Right ventricle myocardium inferior (tissue), 1 donor: ENCODE results near the gene QSER1. TPM values are rescaled to one million over a fixed set of nuclear protein-coding genes. Genes with fewer than 3 reads are reported as not detected.
"Not testable (repeated sequence)": the region's sequence is repeated elsewhere in the genome, so short reads cannot be mapped to it uniquely, and the experiment has no call there.

Source experiments
- ATAC-seq: fragments of 200-7000 bp; cut with Tn5 transposase; one replicate; pipeline ENCODE4 v1.9.1; 2020; ENCODE audit warnings: mild to moderate bottlenecking, moderate library complexity
- DNase-seq: peaks from one replicate; pipeline ENCODE4 v3.0.0; 2021; ENCODE audit errors: missing footprints
- intact Hi-C: fragments of 100-400 bp; cut with DNase I; formaldehyde crosslinking; loops from one replicate; pipeline ENCODE4 v1.11.0; 2022
- total RNA-seq: library from RNA; stranded (reverse); fragmentation: NEBNext Ultra II Directional; extraction: Animal tissue kit (Norgen Biotek cat#: 25700); gene quantifications from one replicate; pipeline ENCODE4 v1.2.1, GENCODE V29; 2021
- donor health status: DM: no; HTN: yes; CAD: no; lungs with severe emphysema.

QSER1 gene
- total RNA-seq, 1 donor from 2014 or later: 14.9 TPM

GRCh38 chr11:32887707-32888383 lies 4.8 kb upstream of the QSER1 start:
- ATAC-seq, DNase-seq, intact Hi-C loops: not testable (repeated sequence)

GRCh38 chr11:32888384-32888710 lies 4.3 kb upstream of the QSER1 start:
- DNase-seq, intact Hi-C loops, ATAC-seq: not testable (repeated sequence)

GRCh38 chr11:32888805-32889204 lies 3.8 kb upstream of the QSER1 start:
- no peak for ATAC-seq
- intact Hi-C loops: no loop called here
- DNase-seq: no peak

- ATAC-seq (no peak), DNase-seq (no peak)
- intact Hi-C loops: loop anchor here (5.0 to 10.0 kb wide), 2 partner anchors 146 to 306 kb away; partner anchors contain the start of genes EIF3M and TCP11L1
Measured at GRCh38 chr11:32890843-32891656, 1.6 kb upstream of the QSER1 start.

- ATAC-seq (no peak), DNase-seq (no peak)
- intact Hi-C loops: loop anchor here (5.0 to 10.0 kb wide), 2 partner anchors 145 to 307 kb away; partner anchors contain the start of genes EIF3M and TCP11L1
Measured at GRCh38 chr11:32891657-32892354, 805 bp upstream of the QSER1 start.

GRCh38 chr11:32893093-32893342 lies 407 bp downstream of the QSER1 start:
- intact Hi-C loops: loop anchor here (5.0 to 10.0 kb wide), 2 partner anchors 144 to 308 kb away; partner anchors contain the start of genes EIF3M and TCP11L1
- DNase-seq (no peak), ATAC-seq (no peak)

- intact Hi-C loops: loop anchor here (5.0 to 10.0 kb wide), 2 partner anchors 144 to 309 kb away; partner anchors contain the start of genes EIF3M and TCP11L1
- DNase-seq (peak; percentile 75), ATAC-seq (peak; percentile 43)
Measured at GRCh38 chr11:32893343-32894148, 935 bp downstream of the QSER1 start.

GRCh38 chr11:32894149-32894827 lies 1.7 kb downstream of the QSER1 start:
- DNase-seq (no peak), ATAC-seq (peak; percentile 27)
- intact Hi-C loops: loop anchor here (5.0 to 10.0 kb wide), 2 partner anchors 143 to 309 kb away; partner anchors contain the start of genes EIF3M and TCP11L1

- intact Hi-C loops: loop anchor here (5.0 to 10.0 kb wide), 2 partner anchors 142 to 310 kb away; partner anchors contain the start of genes EIF3M and TCP11L1
Measured at GRCh38 chr11:32894921-32895320, 2.3 kb downstream of the QSER1 start.

GRCh38 chr11:32895471-32895870 lies 2.9 kb downstream of the QSER1 start:
- DNase-seq: no peak
- intact Hi-C loops: loop anchor here (10.0 kb wide), 1 partner anchor 311 kb away; the partner anchor contains the start of gene EIF3M
- ATAC-seq: no peak

More at GRCh38 chr11:32894921-32895320, 2.3 kb downstream of the QSER1 start:
- DNase-seq: no peak
- no peak for ATAC-seq

GRCh38 chr11:32897103-32897502 lies 4.5 kb downstream of the QSER1 start:
- ATAC-seq (no peak), DNase-seq (no peak)
- intact Hi-C loops: loop anchor here (10.0 kb wide), 1 partner anchor 312 kb away; the partner anchor contains the start of gene EIF3M

GRCh38 chr11:32899438-32899837 lies 6.8 kb downstream of the QSER1 start:
- DNase-seq (no peak), ATAC-seq (no peak)
- intact Hi-C loops: loop anchor here (10.0 kb wide), 1 partner anchor 315 kb away; the partner anchor contains the start of gene EIF3M

GRCh38 chr11:32902089-32902665 lies 9.6 kb downstream of the QSER1 start:
- intact Hi-C loops: no loop called here
- no peak for DNase-seq
- no peak for ATAC-seq

- DNase-seq: no peak
- intact Hi-C loops: no loop called here
- no peak for ATAC-seq
Measured at GRCh38 chr11:32905028-32905667, 12.5 kb downstream of the QSER1 start.

- DNase-seq: no peak
- ATAC-seq: no peak
- intact Hi-C loops: no loop called here
Measured at GRCh38 chr11:32908619-32909018, 16.0 kb downstream of the QSER1 start.

- intact Hi-C loops: no loop called here
- DNase-seq: no peak
- ATAC-seq: no peak
Measured at GRCh38 chr11:32911413-32911812, 18.8 kb downstream of the QSER1 start.

- DNase-seq (no peak), ATAC-seq (no peak)
- intact Hi-C loops: no loop called here
Measured at GRCh38 chr11:32913445-32913844, 20.8 kb downstream of the QSER1 start.
